Left forelimb (tissue), 1 donor: Measurements from ENCODE around the gene MAP2K6.

Experiments used
- DNase-seq: peaks from one replicate; pipeline ENCODE4 v3.0.0-alpha.2; 2018; ENCODE audit warnings: low spot score

MAP2K6 gene

GRCh38 chr17:69427486-69428197 is 13.1 kb downstream of the MAP2K6 start:
- no peak for DNase-seq

GRCh38 chr17:69428252-69428980 is 13.9 kb downstream of the MAP2K6 start:
- no peak for DNase-seq

GRCh38 chr17:69430488-69430887 is 16.0 kb downstream of the MAP2K6 start:
- no peak for DNase-seq

- DNase-seq, result no peak
Measured at GRCh38 chr17:69431835-69432234, 17.3 kb downstream of the MAP2K6 start.

- no peak for DNase-seq
Measured at GRCh38 chr17:69433093-69433492, 18.6 kb downstream of the MAP2K6 start.

- no peak for DNase-seq
Measured at GRCh38 chr17:69434164-69434579, 19.7 kb downstream of the MAP2K6 start.

GRCh38 chr17:69435971-69436696 is 21.6 kb downstream of the MAP2K6 start:
- no peak for DNase-seq

- DNase-seq, result no peak
Measured at GRCh38 chr17:69437475-69437874, 23.0 kb downstream of the MAP2K6 start.

GRCh38 chr17:69438776-69439175 is 24.3 kb downstream of the MAP2K6 start:
- no peak for DNase-seq

- no peak for DNase-seq
Measured at GRCh38 chr17:69441179-69441578, 26.7 kb downstream of the MAP2K6 start.

- DNase-seq, result no peak
Measured at GRCh38 chr17:69443138-69443537, 28.6 kb downstream of the MAP2K6 start.

- no peak for DNase-seq
Measured at GRCh38 chr17:69444023-69444422, 29.5 kb downstream of the MAP2K6 start.

GRCh38 chr17:69445132-69445531 is 30.6 kb downstream of the MAP2K6 start:
- no peak for DNase-seq

GRCh38 chr17:69447726-69448125 is 33.2 kb downstream of the MAP2K6 start:
- no peak for DNase-seq

GRCh38 chr17:69448431-69449102 is 34.1 kb downstream of the MAP2K6 start:
- peak; percentile 69 for DNase-seq

GRCh38 chr17:69450131-69450530 is 35.6 kb downstream of the MAP2K6 start:
- DNase-seq, result no peak

GRCh38 chr17:69450918-69451317 is 36.4 kb downstream of the MAP2K6 start:
- no peak for DNase-seq

- no peak for DNase-seq
Measured at GRCh38 chr17:69451416-69452394, 37.2 kb downstream of the MAP2K6 start.

GRCh38 chr17:69452664-69453260 is 38.3 kb downstream of the MAP2K6 start:
- DNase-seq, result no peak

GRCh38 chr17:69454051-69454450 is 39.6 kb downstream of the MAP2K6 start:
- no peak for DNase-seq

- DNase-seq, result no peak
Measured at GRCh38 chr17:69455040-69455439, 40.5 kb downstream of the MAP2K6 start.
